ENCODE results near the gene ENTHD1. TPM values are rescaled to one million over a fixed set of nuclear protein-coding genes. Genes with fewer than 3 reads are reported as not detected.

The ENTHD1 gene
- total and polyA plus RNA-seq, 2 of the 8 experiments (the other 6 are each of a cell fraction or from before 2014, with no cell fraction given) = not detected

GRCh38 chr22:39935116-39935515 is 41.6 kb upstream of the ENTHD1 start (continued):
- TF ChIP-seq, protein P1, sequence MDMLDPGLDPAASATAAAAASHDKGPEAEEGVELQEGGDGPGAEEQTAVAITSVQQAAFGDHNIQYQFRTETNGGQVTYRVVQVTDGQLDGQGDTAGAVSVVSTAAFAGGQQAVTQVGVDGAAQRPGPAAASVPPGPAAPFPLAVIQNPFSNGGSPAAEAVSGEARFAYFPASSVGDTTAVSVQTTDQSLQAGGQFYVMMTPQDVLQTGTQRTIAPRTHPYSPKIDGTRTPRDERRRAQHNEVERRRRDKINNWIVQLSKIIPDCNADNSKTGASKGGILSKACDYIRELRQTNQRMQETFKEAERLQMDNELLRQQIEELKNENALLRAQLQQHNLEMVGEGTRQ (IDR thresholded peaks at IDR 0.05; ENCODE audit: low read length) = no peak
- TF ChIP-seq RBBP5 (IDR thresholded peaks at IDR 0.05; ENCODE audit: borderline replicate concordance, low read depth, low read length) (no peak), RFX5 (IDR thresholded peaks at IDR 0.05; ENCODE audit: borderline replicate concordance, low read depth, low read length) (no peak), MAFK (IDR thresholded peaks at IDR 0.05; ENCODE audit: low read depth, low read length) (no peak), SRF (IDR thresholded peaks at IDR 0.05; ENCODE audit: low read depth, low read length) (no peak), E2F6 (IDR thresholded peaks at IDR 0.05) (no peak), CBX5 (IDR thresholded peaks at IDR 0.05; ENCODE audit: low read depth, low read length) (no peak), TEAD4 (IDR thresholded peaks at IDR 0.05; ENCODE audit: low read depth, low read length) (no peak), NRF1 (IDR thresholded peaks at IDR 0.05; ENCODE audit: low read depth, low read length) (no peak)

Measured in H1 (cell line).